Esophagus muscularis mucosa (tissue), 4 donors: ENCODE results near the gene PLCG2.

Experiments
- CTCF ChIP-seq, 3 experiments: fragments of 200-600 bp in 2 of 3; fragments of 450-650 bp in 1 of 3; sonication (generic) in 2 of 3; IDR thresholded peaks; one replicate each; pipeline ENCODE4 v1.5.1; 2017 to 2019; ENCODE audit warnings: antibody characterized with exemption in 3 of 3, mild to moderate bottlenecking in 2 of 3, moderate library complexity in 1 of 3
- EP300 ChIP-seq: sonication (generic); formaldehyde crosslinking; IDR thresholded peaks from one replicate; pipeline ENCODE4 v1.6.1; 2017; ENCODE audit warnings: antibody characterized with exemption
- POLR2A ChIP-seq: fragments of 450-650 bp; IDR thresholded peaks from one replicate; pipeline ENCODE4 v1.6.1; 2017; ENCODE audit warnings: antibody characterized with exemption, moderate library complexity, mild to moderate bottlenecking, low read depth
- POLR2AphosphoS5 ChIP-seq, 2 donors: sonication (generic); formaldehyde crosslinking; IDR thresholded peaks; one replicate each; pipeline ENCODE4 v1.6.1; 2017; ENCODE audit warnings: antibody characterized with exemption in 2 of 2

GRCh38 chr16:81821436-81822128 is 42.5 kb downstream of the PLCG2 start:
- no peak for TF ChIP-seq CTCF (IDR thresholded peaks at IDR 0.05)
- TF ChIP-seq POLR2A, result no peak
- TF ChIP-seq POLR2AphosphoS5 (IDR thresholded peaks at IDR 0.05), result no peak
- TF ChIP-seq EP300, result no peak
